Right kidney (tissue), 1 donor: ENCODE measurements around the gene CHST13.

ENCODE experiments used
- DNase-seq: peaks from one replicate; pipeline ENCODE4 v3.0.0-alpha.2; 2016

The CHST13 gene

DNA sequence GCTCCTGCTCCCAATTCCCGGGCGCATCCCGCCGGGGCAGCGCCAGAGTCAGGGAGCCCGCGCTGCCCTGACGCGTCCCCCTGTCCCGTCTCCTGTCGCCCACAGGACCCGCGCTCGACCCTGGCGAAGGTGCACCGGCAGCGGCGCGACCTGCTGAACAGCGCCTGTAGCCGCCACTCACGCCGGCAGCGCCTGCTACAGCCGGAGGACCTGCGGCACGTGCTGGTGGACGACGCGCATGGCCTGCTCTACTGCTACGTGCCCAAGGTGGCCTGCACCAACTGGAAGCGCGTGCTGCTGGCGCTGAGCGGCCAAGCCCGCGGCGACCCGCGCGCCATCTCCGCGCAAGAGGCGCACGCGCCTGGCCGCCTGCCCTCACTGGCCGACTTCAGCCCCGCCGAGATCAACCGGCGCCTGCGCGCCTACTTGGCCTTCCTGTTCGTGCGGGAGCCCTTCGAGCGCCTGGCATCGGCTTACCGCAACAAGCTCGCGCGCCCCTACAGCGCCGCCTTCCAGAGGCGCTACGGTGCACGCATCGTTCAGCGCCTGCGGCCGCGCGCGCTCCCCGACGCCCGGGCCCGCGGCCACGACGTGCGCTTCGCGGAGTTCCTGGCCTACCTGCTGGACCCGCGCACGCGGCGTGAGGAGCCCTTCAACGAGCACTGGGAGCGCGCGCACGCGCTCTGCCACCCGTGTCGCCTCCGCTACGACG is 17.8 kb downstream of the CHST13 start:
- peak; percentile 35 for DNase-seq

- no peak for DNase-seq
Measured at GRCh38 chr3:126542340-126543241, 18.6 kb downstream of the CHST13 start.

- no peak for DNase-seq
Measured at GRCh38 chr3:126543457-126544061, 19.6 kb downstream of the CHST13 start.

GRCh38 chr3:126544596-126545281 is 20.8 kb downstream of the CHST13 start:
- no peak for DNase-seq

GRCh38 chr3:126545544-126545943 is 21.6 kb downstream of the CHST13 start:
- no peak for DNase-seq

DNA sequence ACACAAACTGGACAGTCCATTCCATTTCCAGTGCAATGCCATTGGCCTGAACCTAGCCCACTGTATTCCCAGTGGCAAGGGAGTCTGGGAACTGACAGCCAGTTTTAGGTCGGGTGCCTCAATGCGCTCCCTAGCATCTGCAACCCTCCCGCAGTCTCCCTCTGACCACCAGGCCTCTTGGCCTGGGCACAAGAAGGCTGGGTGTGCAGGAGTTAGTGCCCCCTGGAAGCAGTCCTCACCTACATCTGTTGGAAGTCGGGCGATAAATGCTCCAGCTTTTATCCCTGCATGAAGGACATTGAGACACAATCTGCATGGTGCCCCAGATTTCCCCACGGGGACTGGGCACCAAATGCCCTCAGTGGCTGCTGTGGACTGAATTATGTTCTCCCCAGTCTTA is 22.1 kb downstream of the CHST13 start:
- DNase-seq, result no peak

- no peak for DNase-seq
Measured at GRCh38 chr3:126546549-126547239, 22.7 kb downstream of the CHST13 start.

DNA sequence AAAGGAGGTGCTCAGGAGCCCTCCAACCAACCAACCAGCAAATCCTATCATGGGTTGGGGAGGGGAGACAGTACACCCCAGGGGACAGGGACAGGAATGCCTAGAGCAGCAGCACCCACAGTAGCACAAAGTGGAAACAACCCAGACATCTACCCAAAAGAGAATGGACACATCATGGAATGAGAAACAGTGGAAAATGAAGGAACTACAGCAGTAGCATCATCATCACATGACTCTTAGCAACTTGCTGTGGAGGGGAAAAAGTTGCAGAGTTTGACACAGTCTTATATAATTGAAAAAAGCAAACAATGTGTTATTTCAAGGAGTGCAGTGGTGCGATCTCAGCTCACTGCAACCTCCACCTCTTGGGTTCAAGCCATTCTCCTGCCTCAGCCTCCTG is 23.8 kb downstream of the CHST13 start:
- DNase-seq, result no peak

DNA sequence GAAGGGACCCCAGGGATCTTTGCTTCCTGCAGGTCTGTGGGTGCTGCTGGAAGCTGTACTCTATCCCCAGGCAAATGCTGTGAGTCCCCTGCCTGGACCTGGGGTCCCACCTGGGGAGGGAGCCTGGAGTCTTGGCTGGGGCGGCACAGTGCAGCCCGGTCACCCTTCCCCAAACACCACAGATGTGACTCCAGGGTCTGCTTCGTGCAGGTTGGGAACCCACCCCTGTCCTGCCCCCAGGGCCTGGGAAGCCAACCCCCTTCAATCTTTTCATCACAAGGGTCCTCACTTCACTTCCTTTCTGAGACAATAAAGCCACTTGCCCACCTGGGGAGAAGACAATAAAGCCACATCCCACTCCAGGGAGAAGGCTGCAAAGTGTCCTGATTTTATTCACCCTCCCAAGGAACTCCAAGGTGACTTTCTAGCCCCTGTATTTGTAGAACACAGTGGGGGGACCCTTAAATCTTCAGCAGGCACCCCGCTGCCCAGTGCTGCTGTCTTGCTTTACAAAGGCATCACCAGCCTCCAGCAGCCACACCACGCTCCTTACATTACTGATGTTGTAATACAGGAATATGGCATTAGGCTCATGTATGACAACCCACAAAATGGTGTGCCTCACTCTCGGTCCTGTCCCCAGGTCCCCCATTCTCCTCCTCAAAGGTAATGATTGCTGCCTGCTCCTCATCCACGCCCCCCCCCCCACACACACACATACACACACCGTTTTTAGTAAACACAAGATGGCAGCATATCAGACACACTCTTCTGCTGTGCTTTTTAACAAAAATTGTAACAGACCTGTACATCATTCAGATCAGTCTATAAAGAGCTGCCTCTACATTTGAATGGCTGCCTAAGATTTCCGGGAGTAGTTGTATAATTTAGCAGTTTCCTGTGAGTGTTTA is 24.9 kb downstream of the CHST13 start:
- no peak for DNase-seq

GRCh38 chr3:126549861-126550487 is 26.0 kb downstream of the CHST13 start:
- no peak for DNase-seq

DNA sequence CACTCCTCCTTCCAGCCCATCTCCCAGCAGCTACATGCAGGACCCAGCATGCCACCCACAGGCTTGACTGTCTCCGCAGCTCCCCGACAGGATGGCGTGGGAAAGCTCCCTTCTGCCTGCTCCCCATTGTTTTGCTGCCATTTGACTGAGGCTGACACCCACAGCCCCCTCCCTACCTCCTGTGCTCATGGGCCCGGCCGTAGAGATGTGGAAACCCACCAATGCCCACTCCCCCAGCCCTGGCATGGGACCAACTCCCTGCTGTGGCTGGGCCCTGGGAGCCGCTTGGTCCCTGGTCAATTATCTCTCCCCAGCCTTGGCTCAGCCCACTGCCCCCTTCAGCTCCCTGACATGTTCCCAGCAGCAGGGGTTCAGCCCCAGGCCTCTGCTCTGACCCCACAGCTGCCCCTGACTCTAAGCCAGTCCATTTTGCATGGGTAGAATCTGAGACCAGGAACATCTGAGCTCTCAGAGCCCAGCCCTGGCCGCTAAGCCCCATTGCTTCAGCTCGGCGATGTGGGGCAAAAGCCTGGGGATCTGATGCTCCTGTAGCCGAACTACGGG is 26.6 kb downstream of the CHST13 start:
- no peak for DNase-seq

- DNase-seq, result no peak
Measured at GRCh38 chr3:126551121-126551838, 27.3 kb downstream of the CHST13 start.

GRCh38 chr3:126551839-126552687 is 28.1 kb downstream of the CHST13 start:
- DNase-seq, result no peak

DNA sequence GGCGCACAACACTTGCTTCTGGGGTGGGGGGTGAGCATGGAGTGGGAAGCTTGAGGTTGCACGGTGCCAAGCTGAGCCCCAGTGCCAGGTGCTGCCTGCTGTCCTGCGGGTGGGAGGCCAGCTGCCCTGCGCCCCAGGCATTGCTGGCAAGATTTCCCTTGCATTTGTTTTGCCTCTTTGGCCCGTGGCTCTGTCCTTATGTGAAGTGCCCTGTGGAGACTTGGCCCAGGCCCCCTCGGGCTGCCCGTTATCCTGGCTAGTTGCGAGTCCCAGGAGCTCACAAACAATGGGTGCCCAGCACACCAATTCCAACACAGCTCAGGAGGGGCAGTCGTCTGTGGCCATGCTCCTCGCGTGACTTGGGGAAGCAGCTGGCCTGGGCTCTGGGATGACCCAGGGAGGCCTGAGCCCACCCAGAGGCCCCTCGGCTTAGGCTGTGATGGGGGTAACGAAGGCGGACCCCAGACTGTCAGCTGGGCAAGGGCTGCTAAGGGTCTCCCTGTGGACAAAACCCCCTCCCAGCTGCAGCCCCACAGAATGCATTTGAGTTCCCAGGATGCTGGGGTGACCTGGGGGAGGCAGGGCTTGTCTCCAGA is 28.8 kb downstream of the CHST13 start:
- no peak for DNase-seq

DNA sequence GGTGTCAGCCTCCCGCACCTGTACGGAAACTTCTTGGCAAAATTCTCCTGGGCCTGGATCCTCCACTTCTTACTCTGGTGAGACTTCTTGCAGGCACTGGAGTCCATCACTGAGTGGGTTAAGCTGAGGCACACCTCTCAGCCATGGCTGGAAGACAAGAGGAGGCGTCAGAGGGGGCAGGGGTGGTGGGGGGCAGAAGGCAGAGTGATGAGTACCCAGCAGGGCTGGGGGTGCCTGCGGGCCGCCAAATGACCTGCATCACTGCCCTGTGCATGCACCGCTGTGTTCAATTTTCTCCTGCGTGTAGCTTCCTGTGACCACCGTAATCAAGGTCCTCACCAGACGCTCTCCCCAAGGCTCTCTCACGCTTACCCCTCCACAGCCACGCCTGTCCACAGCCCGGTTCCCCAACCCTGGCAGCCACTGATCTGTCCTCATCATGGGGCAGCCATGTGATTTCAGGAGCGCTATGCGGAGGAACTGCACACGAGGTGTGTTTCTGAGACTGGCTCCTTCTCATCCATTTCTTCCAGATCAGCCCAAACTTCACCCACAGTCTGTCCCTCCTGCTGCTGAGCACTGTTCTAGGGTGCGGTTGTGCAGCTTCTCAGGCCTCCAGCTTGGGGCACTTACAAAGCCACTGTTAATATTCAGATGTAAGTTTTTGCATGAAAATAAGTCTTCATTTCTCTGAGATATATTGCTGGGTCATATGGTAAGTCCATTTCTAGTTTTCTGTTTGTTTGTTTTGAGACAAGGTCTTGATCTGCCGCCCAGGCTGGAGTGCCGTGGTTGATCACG is 29.5 kb downstream of the CHST13 start:
- no peak for DNase-seq

DNA sequence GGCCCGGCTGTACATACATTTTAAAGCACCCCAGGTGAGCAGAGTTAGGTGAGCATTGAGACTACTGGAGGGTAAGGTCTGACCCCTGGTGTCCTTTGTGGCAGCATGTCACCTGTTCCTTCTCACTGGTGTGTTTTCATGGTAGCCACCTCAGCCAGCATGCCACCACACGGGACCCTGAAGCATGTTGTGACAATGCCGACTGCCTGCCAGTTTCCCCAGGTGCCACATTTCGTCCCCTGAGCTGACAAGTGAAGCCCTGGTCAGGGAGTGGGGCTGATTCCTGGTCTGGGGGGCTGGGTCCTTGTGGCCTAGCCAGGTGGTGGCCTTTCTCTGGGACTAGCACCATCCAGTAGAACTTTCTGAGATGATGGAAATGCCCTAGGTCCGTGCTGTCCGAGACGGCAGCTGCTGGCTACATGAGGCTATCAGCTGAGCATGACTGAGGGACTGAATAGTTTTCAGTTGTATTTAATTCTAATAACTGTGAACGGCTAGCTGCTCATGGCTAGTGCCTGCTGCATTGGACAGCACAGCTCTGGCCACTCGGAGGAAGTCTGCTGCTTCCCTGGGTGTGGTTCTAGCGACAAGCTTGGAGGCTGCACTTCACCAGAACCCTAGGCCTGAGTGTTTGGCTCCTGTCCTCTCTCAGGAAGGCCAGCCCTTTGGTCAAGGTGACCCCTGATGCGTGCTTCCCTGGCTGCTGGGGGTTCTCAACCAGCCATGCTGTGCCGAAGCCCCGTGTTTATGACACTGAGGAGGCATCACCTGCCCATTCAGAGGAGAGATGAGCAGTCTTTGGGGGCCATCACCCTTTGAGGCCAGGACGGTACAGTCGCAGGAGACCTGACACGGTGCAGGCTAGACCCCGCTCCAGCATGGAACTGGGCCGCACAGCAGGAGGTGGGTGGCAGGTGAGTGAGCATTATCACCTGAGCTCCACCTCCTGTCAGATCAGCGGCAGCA is 30.9 kb downstream of the CHST13 start:
- DNase-seq, result no peak
